RWPE1 (cell line): ENCODE results near the gene PIGS.

ENCODE experiments used
- CTCF ChIA-PET: fragments of 350-600 bp; sonication (Branson Sonifier 250); formaldehyde crosslinking; extraction: SDS; loops from one replicate; lab custom pipeline; 2021; lab: Yijun Ruan, JAX
- POLR2A ChIA-PET: fragments of 400-600 bp; formaldehyde crosslinking; extraction: SDS; loops from one replicate; lab custom pipeline; 2020; ENCODE audit warnings: antibody characterized with exemption; ENCODE audit not compliant: low non-redundant PET; lab: Yijun Ruan, JAX
- DNase-seq: peaks from one replicate; pipeline ENCODE4 v3.0.0; 2012; ENCODE audit warnings: low spot score
- H3K27ac ChIP-seq: fragments of 450-650 bp; 2 replicates; pipeline ENCODE4 v1.5.1; 2017
- TF ChIP-seq, protein P1 (sequence below): fragments of 450-650 bp; conservative IDR thresholded peaks from 2 replicates; pipeline ENCODE4 v1.5.1; 2017; ENCODE audit warnings: low read depth, mild to moderate bottlenecking

PIGS gene

DNA sequence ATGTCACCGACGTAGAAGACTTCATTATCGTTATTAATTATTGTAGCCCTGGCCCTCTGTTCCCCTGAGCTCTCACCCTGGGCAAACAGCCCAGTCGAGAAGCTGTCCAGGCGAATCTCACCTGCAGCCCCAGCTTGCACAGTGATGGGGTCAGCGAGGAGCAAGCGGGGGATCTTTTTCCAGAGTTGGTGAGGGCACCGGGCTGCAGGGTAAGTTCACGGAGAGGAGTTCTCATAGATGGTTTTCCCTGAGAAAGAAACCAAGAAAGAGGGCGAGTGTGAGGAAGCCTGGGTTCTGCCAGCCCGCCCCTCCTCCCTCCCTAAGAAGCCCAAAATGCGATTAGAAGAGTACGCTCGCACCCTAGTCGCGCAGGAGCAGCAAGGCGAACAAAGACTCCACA, 27.1 kb upstream of the PIGS start:
- ChIA-PET POLR2A (no interaction called here), CTCF (interaction anchor here (0.6 kb wide), 1 partner anchor 213 kb away, joined by 3 read pairs; no protein-coding TSS in a partner anchor)
- DNase-seq: no peak
- peak overlapping the region; percentile 95 for H3K27ac ChIP-seq
- TF ChIP-seq, protein P1, sequence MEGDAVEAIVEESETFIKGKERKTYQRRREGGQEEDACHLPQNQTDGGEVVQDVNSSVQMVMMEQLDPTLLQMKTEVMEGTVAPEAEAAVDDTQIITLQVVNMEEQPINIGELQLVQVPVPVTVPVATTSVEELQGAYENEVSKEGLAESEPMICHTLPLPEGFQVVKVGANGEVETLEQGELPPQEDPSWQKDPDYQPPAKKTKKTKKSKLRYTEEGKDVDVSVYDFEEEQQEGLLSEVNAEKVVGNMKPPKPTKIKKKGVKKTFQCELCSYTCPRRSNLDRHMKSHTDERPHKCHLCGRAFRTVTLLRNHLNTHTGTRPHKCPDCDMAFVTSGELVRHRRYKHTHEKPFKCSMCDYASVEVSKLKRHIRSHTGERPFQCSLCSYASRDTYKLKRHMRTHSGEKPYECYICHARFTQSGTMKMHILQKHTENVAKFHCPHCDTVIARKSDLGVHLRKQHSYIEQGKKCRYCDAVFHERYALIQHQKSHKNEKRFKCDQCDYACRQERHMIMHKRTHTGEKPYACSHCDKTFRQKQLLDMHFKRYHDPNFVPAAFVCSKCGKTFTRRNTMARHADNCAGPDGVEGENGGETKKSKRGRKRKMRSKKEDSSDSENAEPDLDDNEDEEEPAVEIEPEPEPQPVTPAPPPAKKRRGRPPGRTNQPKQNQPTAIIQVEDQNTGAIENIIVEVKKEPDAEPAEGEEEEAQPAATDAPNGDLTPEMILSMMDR: no peak

DNA sequence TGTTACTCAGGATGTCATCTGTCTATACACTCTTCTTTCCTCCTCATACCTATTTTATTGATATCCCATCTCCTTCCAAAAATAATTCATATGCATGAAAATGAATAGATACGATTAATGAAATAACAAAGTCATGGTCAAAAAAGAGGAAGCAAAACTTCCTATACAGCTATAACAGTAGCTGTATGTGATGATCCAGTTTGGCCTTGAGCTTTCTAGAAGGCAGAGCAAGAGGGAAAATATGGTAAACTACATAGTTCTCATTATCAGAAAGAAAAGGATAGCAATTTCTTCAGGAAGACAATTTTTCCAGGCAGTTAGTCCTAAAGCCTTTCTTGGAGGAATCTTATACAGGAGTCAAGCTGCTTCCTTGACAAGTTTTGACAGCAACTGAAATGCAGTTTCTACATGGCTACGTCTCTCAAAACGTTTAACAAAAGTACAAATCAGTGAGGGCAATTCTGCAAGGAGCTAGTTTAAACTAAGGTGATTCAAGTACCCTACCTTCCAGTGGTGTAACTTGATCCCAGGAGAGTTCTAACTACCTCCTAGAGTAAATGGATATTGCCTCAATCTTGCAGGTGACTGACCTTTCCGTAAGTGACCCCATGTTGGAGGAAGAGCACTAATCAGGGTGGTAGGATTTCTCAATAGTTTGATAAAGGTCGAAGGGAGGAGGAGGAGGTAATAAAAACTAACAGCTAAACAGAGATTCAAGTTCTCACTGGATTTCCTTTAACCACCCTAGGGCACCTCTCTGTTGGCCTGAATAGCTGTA, 26.5 kb upstream of the PIGS start:
- CTCF ChIA-PET: interaction anchor here (0.6 kb wide), 1 partner anchor 214 kb away, joined by 3 read pairs; no protein-coding TSS in a partner anchor
- no peak for DNase-seq
- TF ChIP-seq, protein P1: no peak
- POLR2A ChIA-PET: no interaction called here
- peak overlapping the region; percentile 95 for H3K27ac ChIP-seq

DNA sequence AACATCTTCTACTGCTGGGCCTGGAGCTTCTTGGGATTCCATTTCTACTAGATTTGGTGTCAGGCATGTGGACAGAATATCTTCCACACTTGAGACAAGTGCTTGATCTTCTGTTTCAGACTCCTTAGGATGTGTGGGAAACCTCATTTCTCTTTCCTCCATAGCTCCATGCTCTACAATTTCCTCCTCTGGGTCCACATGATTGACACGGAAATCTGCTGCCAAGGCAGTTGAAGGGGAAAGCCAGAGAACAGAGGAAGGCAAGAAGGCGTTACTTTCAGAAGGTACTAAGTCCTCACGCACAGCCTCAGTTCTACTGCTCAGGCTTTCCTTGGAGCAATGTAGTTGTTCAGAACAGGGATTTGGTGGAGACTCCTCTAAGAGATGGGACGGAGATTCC, 20.9 kb upstream of the PIGS start:
- no peak overlapping the region for H3K27ac ChIP-seq
- TF ChIP-seq, protein P1: no peak
- ChIA-PET CTCF (no interaction called here), POLR2A (no interaction called here)
- DNase-seq: no peak

DNA sequence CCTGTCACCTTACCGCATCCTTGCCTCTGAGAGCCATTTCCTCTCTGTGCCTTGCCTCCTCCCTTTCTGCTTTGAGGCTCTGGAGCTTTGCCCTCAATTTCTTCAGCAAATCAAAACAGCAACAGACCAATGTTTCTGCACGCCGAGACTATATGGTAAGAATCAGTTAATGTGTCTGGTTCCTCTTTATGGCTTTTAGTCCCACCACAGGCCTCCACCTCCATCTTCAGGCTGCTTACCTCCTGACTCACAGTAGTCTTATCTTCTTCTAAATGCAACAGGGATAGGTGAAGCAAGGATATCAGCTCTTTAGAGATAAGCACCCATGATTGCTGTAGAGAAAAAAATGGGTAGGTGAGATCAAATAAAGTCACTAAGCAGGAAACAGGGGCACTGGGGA, 14.5 kb upstream of the PIGS start:
- ChIA-PET POLR2A (no interaction called here), CTCF (no interaction called here)
- no peak for DNase-seq
- TF ChIP-seq, protein P1: no peak
- no peak overlapping the region for H3K27ac ChIP-seq

DNA sequence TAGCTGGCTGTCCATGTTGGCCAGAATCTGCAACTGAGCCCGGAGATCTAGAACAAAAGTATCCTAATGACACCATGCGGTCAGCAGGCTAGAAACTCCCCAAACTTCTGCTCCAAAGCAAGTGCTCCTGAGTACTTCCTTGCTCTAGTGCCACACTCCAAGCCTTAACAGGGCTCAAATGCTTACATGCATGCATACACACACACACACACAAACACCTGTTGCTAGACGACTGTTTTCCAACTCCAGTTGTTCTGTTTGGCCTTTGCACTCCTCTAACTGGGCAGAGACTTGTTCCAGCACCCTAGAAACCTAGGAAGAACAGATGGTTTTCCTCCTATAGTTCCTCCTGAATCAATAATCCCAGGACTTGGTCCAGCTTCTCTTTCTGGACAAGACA, 13.1 kb upstream of the PIGS start:
- POLR2A ChIA-PET: no interaction called here
- TF ChIP-seq, protein P1: no peak
- no peak overlapping the region for H3K27ac ChIP-seq
- CTCF ChIA-PET: no interaction called here
- no peak for DNase-seq

DNA sequence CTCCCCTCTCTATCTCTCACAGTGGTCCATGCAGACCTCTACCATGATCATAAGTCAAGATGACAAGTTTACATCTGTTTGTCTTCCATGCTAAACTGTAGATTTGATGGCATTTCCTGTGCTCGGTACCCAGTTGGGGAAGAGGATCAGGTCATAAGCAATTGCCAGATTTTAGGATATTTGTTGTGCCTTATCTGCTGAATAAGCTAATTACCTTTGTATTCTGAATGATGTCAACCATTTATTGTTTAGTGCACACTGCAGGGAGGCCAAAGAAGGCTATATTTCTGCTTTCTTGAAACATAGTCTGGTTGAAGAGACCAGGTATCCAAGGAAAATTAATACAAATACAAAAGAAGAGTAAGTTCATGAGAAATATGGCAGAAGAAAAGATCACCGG, 11.2 kb upstream of the PIGS start:
- H3K27ac ChIP-seq: no peak overlapping the region
- TF ChIP-seq, protein P1: no peak
- POLR2A ChIA-PET: no interaction called here
- no peak for DNase-seq
- CTCF ChIA-PET: no interaction called here
